H1 (cell line): Measurements from ENCODE around the gene GNAI1. TPM values are rescaled to one million over a fixed set of nuclear protein-coding genes. Genes with fewer than 3 reads are reported as not detected.

Source experiments
- CTCF ChIA-PET: fragments of 300-600 bp; sonication (Branson Sonifier 250); formaldehyde crosslinking; loops from one replicate; lab custom pipeline; 2021; ENCODE audit not compliant: partially characterized antibody; lab: Charles Lee
- POLR2A ChIA-PET: fragments of 300-600 bp; sonication (Branson Sonifier 250); formaldehyde crosslinking; loops from one replicate; lab custom pipeline; 2021; ENCODE audit warnings: inconsistent platforms; ENCODE audit not compliant: partially characterized antibody; lab: Charles Lee
- DNase-seq, 2 experiments: peaks; one replicate each; pipeline versions ENCODE4 v3.0.0 to v3.0.0-alpha.2; 2010 to 2022; ENCODE audit warnings: low spot score in 2 of 2, low read depth in 1 of 2, mixed read lengths in 1 of 2
- FAIRE-seq: peaks from 2 replicates; lab custom pipeline; 2011; peaks lifted over from hg19 to GRCh38; lab: Jason Lieb, UNC
- H2AFZ ChIP-seq: 2 replicates; pipeline ENCODE4 v1.8.1; 2012; ENCODE audit warnings: low read length, inconsistent platforms
- H2AK5ac ChIP-seq: 2 replicates; pipeline ENCODE4 v1.6.1; 2013; ENCODE audit warnings: low read depth, low read length
- H2BK120ac ChIP-seq: replicated peaks from 2 replicates; pipeline ENCODE3; 2013; ENCODE audit warnings: low read depth, low read length, inconsistent platforms
- H2BK12ac ChIP-seq: 2 replicates; pipeline ENCODE4 v1.6.1; 2013; ENCODE audit warnings: low read depth, low read length
- H2BK15ac ChIP-seq: 2 replicates; pipeline ENCODE4 v1.6.1; 2013; ENCODE audit warnings: low read length
- H2BK20ac ChIP-seq: 2 replicates; pipeline ENCODE4 v1.6.1; 2013; ENCODE audit warnings: low read length
- H2BK5ac ChIP-seq: 2 replicates; pipeline ENCODE4 v1.6.1; 2013; ENCODE audit warnings: low read depth, low read length
- H3K14ac ChIP-seq: 2 replicates; pipeline ENCODE4 v1.6.1; 2013; ENCODE audit warnings: inconsistent platforms; ENCODE audit not compliant: insufficient read length
- H3K18ac ChIP-seq: 2 replicates; pipeline ENCODE4 v1.6.1; 2013; ENCODE audit warnings: low read length; ENCODE audit errors: extremely low read depth
- H3K23ac ChIP-seq: 2 replicates; pipeline ENCODE4 v1.6.1; 2013; ENCODE audit warnings: inconsistent platforms; ENCODE audit not compliant: insufficient read length
- H3K23me2 ChIP-seq: 2 replicates; pipeline ENCODE4 v1.6.1; 2013; ENCODE audit warnings: low read depth, low read length
- H3K27ac ChIP-seq: 2 replicates; pipeline ENCODE4 v1.6.1; 2011; ENCODE audit warnings: low read depth, low read length, inconsistent platforms
- H3K27me3 ChIP-seq, 4 experiments: replicated peaks in 1 of 4; 1 replicate in 1 of 4; 2 replicates in 3 of 4; pipeline versions ENCODE4 v1.6.1 to v1.8.1; 2011 to 2013; ENCODE audit warnings: low read length in 3 of 4, mild to moderate bottlenecking in 3 of 4, inconsistent platforms in 2 of 4, mixed read lengths in 2 of 4, moderate library complexity in 1 of 4; ENCODE audit not compliant: control insufficient read depth in 3 of 4, insufficient read depth in 3 of 4; ENCODE audit errors: extremely low read depth in 1 of 4
- H3K36me3 ChIP-seq, 4 experiments: 2 replicates each; pipeline versions ENCODE4 v1.6.1 to v1.8.1; 2011 to 2013; ENCODE audit warnings: mild to moderate bottlenecking in 4 of 4, low read length in 3 of 4, moderate library complexity in 2 of 4, control low read depth in 1 of 4, inconsistent platforms in 1 of 4; ENCODE audit not compliant: insufficient read depth in 4 of 4, control insufficient read depth in 2 of 4
- H3K4ac ChIP-seq: replicated peaks from 2 replicates; pipeline ENCODE3; 2013; ENCODE audit warnings: low read length, low read depth, mixed read lengths, inconsistent platforms; ENCODE audit not compliant: insufficient read length
- H3K4me1 ChIP-seq, 4 experiments: replicated peaks in 1 of 4; 1 replicate in 1 of 4; 2 replicates in 3 of 4; pipeline versions ENCODE4 v1.6.1 to v1.8.1; 2011 to 2013; ENCODE audit warnings: low read length in 3 of 4, inconsistent platforms in 2 of 4, mixed read lengths in 1 of 4; ENCODE audit not compliant: insufficient read depth in 4 of 4, control insufficient read depth in 3 of 4
- H3K4me2 ChIP-seq, 2 experiments: 2 replicates each; pipeline versions ENCODE4 v1.6.1 to v1.8.1; 2011 to 2013; ENCODE audit warnings: low read depth in 2 of 2, low read length in 2 of 2, control low read depth in 1 of 2, inconsistent platforms in 1 of 2, mild to moderate bottlenecking in 1 of 2; ENCODE audit not compliant: insufficient read depth in 1 of 2
- H3K4me3 ChIP-seq, 4 experiments: fragments of 200-600, 300-600 bp in 1 of 4; sonication (generic), shearing (Covaris generic), sonication (Bioruptor Twin) in 1 of 4; 2 replicates each; pipeline versions ENCODE4 v1.5.1 to v1.8.1; 2011 to 2016; ENCODE audit warnings: low read length in 4 of 4, low read depth in 3 of 4, control low read depth in 2 of 4, inconsistent platforms in 2 of 4, mild to moderate bottlenecking in 2 of 4, mixed read lengths in 1 of 4, moderate library complexity in 1 of 4; ENCODE audit not compliant: insufficient read depth in 2 of 4; ENCODE audit errors: extremely low read depth in 1 of 4
- H3K56ac ChIP-seq: replicated peaks from 2 replicates; pipeline ENCODE3; 2013; ENCODE audit warnings: low read depth, mild to moderate bottlenecking, mixed read lengths, low read length, inconsistent platforms; ENCODE audit not compliant: insufficient read length
- H3K79me1 ChIP-seq: 2 replicates; pipeline ENCODE4 v1.6.1; 2013; ENCODE audit warnings: low read depth, low read length, control low read depth
- H3K79me2 ChIP-seq, 2 experiments: 2 replicates each; pipeline versions ENCODE4 v1.6.1 to v1.8.1; 2012 to 2013; ENCODE audit warnings: low read length in 2 of 2, mild to moderate bottlenecking in 2 of 2, inconsistent platforms in 1 of 2; ENCODE audit not compliant: insufficient read depth in 2 of 2, control insufficient read depth in 1 of 2
- H3K9ac ChIP-seq, 4 experiments: replicated peaks in 1 of 4; 1 replicate in 1 of 4; 2 replicates in 3 of 4; pipeline versions ENCODE4 v1.6.1 to v1.8.1; 2011 to 2013; ENCODE audit warnings: low read depth in 3 of 4, low read length in 3 of 4, control low read depth in 2 of 4, mild to moderate bottlenecking in 2 of 4, moderate library complexity in 2 of 4, inconsistent platforms in 1 of 4; ENCODE audit errors: extremely low read depth in 1 of 4
- H3K9me3 ChIP-seq, 2 experiments: 2 replicates each; pipeline versions ENCODE4 v1.6.1 to v1.8.1; 2012 to 2013; ENCODE audit warnings: mild to moderate bottlenecking in 2 of 2, moderate library complexity in 2 of 2, control low read depth in 1 of 2, inconsistent platforms in 1 of 2, low read depth in 1 of 2, low read length in 1 of 2, mixed read lengths in 1 of 2; ENCODE audit not compliant: insufficient read depth in 2 of 2
- H4K20me1 ChIP-seq, 2 experiments: replicated peaks in 1 of 2; 2 replicates each; pipeline versions ENCODE3 to v1.8.1; 2011 to 2013; ENCODE audit warnings: inconsistent platforms in 2 of 2, low read length in 2 of 2, mild to moderate bottlenecking in 1 of 2; ENCODE audit not compliant: insufficient read depth in 2 of 2, control insufficient read depth in 1 of 2
- H4K5ac ChIP-seq: 2 replicates; pipeline ENCODE4 v1.6.1; 2013; ENCODE audit warnings: low read length, low read depth, mixed read lengths, inconsistent platforms; ENCODE audit not compliant: insufficient read length
- H4K8ac ChIP-seq: 2 replicates; pipeline ENCODE4 v1.8.0; 2013; ENCODE audit warnings: mild to moderate bottlenecking, moderate library complexity, low read length, inconsistent platforms; ENCODE audit not compliant: insufficient read depth; ENCODE audit errors: extremely low read depth
- H4K91ac ChIP-seq: replicated peaks from 2 replicates; pipeline ENCODE3; 2013; ENCODE audit warnings: low read length, mixed read lengths, inconsistent platforms; ENCODE audit not compliant: insufficient read length
- GABPA ChIP-seq: IDR thresholded peaks from 2 replicates; pipeline ENCODE4 v1.6.1; 2011; ENCODE audit warnings: mild to moderate bottlenecking, low read length, moderate library complexity, borderline replicate concordance; ENCODE audit not compliant: insufficient read depth
- MAFK ChIP-seq: IDR thresholded peaks from 2 replicates; pipeline ENCODE4 v1.6.1; 2012; ENCODE audit warnings: low read depth, mild to moderate bottlenecking, improper control_type of control experiment, low read length
- WGBS, 2 experiments: shearing (Covaris generic) in 1 of 2; methylation state at CpG; one replicate each; pipeline versions ENCODE4 v1.1.6 to v1.1.7; 2013 to 2015; ENCODE audit warnings: low lambda C conversion rate in 2 of 2, mixed read lengths in 2 of 2, inconsistent platforms in 1 of 2, low coverage in 1 of 2, missing lambda C conversion rate in 1 of 2; ENCODE audit not compliant: insufficient replicate concordance in 2 of 2, insufficient coverage in 1 of 2, insufficient read length in 1 of 2; ENCODE audit errors: extremely low coverage in 1 of 2, missing lambda C conversion rate in 1 of 2; 5-methylcytosine and 5-hydroxymethylcytosine counted together
- polyA plus RNA-seq, 7 experiments: library from polyadenylated mRNA; depleted of rRNA in 3 of 7; stranded (reverse) in 5 of 7; unstranded in 2 of 7; fragments of >200 nt in 5 of 7; fragments of 200-250 nt in 2 of 7; gene quantifications; 1 replicate in 5 of 7; 2 replicates in 1 of 7; 4 replicates in 1 of 7; pipeline versions ENCODE4 v1.2.1 to v1.2.3, GENCODE V29; 2011 to 2013; ENCODE audit warnings: missing spikeins in 2 of 7, mixed read lengths in 2 of 7
- total RNA-seq: library from RNA; stranded (reverse); fragmentation: NEBNext Ultra II Directional; extraction: Animal tissue kit (Norgen Biotek cat#: 25700); gene quantifications from 2 replicates; pipeline ENCODE4 v1.2.1, GENCODE V29; 2021

GNAI1 gene
- total and polyA plus RNA-seq, 2 of the 8 experiments (the other 6 are each of a cell fraction or from before 2014, with no cell fraction given), result 8.0 to 29.5 TPM

DNA sequence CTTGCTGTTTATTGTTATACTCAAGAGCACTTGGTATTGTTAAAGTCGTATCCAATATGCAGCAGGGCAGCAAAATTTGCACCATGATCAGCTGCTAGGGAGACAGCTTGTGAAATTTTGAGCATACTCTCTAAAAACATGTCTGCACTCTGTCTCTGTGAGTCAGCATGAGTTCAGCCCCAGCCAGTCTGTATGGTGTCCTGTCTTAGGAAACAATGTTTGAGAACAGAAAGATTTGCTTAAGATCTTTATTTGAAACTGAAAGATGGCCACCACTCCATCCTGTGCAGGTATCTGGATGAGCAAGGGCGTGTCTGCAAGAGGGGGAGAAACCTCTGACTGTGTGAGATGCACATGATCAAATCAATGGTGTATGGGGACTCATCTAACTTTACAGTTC, 97.1 kb downstream of the GNAI1 start:
- no peaks in the 10 kb centered on the region for H4K20me1 ChIP-seq
- no peak overlapping the region for H3K27ac ChIP-seq
- no peak overlapping the region for H3K18ac ChIP-seq
- no peak overlapping the region for H3K4me3 ChIP-seq
- no peak overlapping the region for H2BK5ac ChIP-seq
- POLR2A ChIA-PET, result no interaction called here
- H3K4me2 ChIP-seq, result no peak overlapping the region
- no peak overlapping the region for H2BK120ac ChIP-seq
- no peak overlapping the region for H4K5ac ChIP-seq
- H3K79me2 ChIP-seq, result no peaks in the 10 kb centered on the region
- no peak overlapping the region for H2BK15ac ChIP-seq
- H3K36me3 ChIP-seq, result no peaks in the 10 kb centered on the region
- no peak for FAIRE-seq
- H2BK12ac ChIP-seq, result no peak overlapping the region
- CTCF ChIA-PET, result no interaction called here
- H3K4ac ChIP-seq, result no peak overlapping the region
- H4K8ac ChIP-seq, result no peak overlapping the region
- H3K9ac ChIP-seq, result no peak overlapping the region
- H2AFZ ChIP-seq, result no peak overlapping the region
- no peaks in the 10 kb centered on the region for H3K23me2 ChIP-seq
- no peak overlapping the region for H3K14ac ChIP-seq
- no peak for DNase-seq
- H4K91ac ChIP-seq, result no peak overlapping the region
- H3K56ac ChIP-seq, result no peak overlapping the region
- no peaks in the 10 kb centered on the region for H3K27me3 ChIP-seq
- no peak overlapping the region for H3K23ac ChIP-seq
- no peaks in the 10 kb centered on the region for H3K4me1 ChIP-seq
- WGBS, 2 experiments, result 90% methylated on average over 2 of the region's 2 CpGs; no CpG with 5 or more reads in 1 of the 2 experiments
- no peak overlapping the region for H2AK5ac ChIP-seq
- H3K79me1 ChIP-seq, result no peaks in the 10 kb centered on the region
- no peak overlapping the region for H2BK20ac ChIP-seq
- no peaks in the 10 kb centered on the region for H3K9me3 ChIP-seq
- TF ChIP-seq GABPA (no peak), MAFK (no peak)
